Activated T-cell treated with anti-CD3 and anti-CD28 coated beads for 24 hours (primary cell): ENCODE data around the gene MSH3.

Experiments used
- DNase-seq: peaks from one replicate; pipeline ENCODE4 v3.0.0-alpha.2; 2020; ENCODE audit warnings: low read depth

Gene MSH3

DNA sequence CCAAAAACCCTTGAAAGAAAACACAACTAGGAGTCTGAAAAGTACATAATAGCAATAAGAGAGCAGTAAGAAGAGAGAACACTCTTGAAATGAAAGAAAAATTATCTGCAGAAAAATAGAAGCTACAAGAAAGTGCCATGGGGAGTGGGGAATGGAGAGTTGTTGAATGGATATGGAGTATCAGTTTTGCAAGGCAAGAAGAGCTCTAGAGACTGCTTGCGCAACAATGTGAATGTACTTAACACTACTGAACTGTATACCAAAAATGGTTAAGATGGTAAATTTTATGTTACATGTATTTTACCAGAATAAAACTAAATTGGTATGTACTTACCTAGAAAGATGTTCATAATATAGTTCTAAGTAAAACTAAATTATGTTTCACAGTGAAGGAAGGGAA, 251.0 kb downstream of the MSH3 start:
- no peak for DNase-seq

DNA sequence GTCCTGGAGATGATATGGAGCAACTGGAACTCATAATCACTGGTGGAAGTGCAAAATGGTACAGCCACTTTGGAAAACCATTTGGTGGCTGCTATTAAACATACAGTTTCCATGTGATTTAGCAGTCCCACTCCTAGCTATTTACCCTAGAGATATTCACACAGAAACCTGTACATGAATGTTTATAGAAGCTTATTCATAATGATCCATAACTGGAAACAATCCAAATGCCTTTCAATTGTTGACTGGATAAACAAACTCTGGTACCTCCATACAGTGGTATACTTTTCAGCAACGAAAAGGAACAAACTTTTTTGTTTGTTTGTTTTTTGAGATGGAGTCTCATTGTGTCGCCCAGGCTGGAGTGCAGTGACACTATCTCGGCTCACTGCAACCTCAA, 258.0 kb downstream of the MSH3 start:
- no peak for DNase-seq

DNA sequence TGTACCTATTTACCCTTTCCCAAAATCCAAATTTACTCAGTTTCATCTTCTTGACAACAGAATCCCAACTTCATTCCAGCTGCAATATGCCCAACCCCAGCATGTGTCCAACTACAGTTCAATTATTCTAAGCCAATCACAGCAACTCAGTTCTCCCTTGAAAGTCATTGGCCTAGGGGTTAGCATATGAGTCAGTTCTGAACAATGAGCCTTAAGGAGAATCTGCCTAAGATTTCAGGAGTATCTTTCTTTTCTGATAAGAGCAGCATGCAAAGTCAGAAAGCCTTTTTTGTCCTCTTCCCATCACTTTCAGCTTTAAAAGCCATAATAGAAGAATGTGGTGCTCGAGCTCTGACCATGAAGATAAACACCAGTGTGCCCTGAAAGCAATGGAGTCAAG, 261.3 kb downstream of the MSH3 start:
- no peak for DNase-seq

DNA sequence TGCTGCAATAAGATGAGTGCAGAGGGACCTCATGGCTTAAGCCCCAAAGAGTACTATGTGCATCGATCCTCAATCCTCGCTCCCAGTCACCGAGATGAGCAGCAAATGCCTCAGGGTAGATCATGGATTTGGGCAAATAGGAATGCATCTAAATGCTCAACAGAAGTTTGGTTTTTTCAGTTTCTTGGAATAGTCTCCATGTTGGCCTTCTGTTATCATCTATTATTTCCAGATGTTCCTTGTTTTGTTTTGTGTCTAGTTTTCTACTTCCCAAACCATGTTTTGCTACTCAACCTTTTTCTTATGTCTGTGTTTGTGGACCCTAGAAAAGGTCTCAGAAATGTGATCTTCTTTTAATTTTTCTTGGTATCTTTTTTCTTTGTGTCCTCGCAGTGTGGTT, 262.2 kb downstream of the MSH3 start:
- DNase-seq = no peak

DNA sequence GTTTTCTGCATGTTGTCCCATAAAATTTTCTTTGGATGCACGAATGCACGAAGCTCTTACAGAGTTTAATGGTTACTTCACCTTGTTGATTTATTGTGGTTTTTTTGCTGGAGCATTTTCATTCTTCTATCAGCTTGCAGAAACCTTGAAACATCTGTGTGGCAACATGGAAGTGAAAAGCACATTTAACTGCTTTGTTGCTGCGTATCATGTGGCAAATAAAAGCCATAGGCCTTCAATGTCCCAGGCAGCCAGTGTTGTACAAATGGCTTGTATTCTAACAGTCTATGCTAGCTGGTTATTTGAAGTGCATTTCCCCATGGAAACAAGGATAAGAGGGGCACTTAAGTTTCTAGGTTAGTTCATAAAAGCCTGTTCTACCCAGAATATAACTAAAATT, 263.2 kb downstream of the MSH3 start:
- no peak for DNase-seq

DNA sequence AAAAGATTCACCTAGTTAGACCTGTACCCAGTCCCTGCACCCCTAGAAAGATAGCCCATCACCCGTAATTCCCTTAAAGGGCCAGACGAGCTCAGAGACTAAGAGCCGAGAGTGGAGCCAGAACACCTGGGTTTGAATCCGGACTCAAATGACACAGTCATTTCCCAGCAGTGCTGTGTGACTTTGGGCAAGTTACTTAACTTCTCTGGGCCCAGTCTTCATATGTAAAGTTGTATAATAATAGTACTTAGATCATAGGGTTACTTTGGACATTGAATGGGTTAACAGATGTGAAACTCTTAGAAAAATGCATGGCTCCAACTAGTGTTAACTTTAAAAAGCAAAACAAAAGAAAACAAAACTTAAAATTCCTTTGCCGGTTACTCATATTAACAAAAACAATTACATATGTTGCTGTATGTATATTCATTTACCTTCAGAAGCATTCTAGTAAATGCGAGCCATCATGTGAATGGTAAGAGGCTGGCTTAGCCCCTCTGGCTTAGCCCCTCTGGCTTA, 265.3 kb downstream of the MSH3 start:
- DNase-seq = no peak

DNA sequence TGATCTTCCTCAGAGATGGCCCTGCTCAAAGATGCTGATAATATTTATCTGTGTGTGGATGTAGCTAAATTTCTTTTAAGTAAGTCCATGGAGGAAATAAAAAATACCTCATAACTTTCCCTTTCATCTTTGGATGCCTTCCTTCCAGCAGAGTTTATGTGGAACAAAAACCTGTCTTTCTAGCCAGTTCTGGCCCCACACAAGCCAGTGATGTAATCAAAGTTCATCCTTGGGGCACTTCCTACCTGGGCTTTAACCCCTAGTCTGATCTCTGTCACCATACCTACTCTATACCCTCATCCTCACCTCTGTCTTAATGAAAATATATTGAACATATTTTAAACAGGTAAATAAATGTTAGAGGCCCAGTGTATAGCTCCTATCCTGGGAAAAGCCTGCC, 265.9 kb downstream of the MSH3 start:
- no peak for DNase-seq

DNA sequence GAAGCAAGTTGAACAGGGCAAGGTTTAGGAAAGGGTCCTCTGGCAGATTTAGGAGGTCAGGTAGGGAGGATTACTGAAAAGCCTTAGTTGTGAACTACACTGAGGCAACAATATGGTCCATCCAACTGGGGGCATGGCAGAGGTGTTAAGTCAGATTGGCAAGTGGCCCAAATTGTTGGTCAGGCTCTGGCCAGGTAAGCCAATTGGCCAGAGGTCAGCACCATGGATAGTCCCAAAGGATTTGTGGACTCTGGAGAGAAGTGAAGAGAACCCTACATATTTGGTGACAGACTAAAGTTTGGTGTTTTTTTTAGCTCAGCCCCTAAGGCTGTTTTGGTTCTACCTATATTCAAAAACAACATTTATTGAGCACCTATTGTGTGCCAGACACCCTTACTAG, 266.6 kb downstream of the MSH3 start:
- no peak for DNase-seq

DNA sequence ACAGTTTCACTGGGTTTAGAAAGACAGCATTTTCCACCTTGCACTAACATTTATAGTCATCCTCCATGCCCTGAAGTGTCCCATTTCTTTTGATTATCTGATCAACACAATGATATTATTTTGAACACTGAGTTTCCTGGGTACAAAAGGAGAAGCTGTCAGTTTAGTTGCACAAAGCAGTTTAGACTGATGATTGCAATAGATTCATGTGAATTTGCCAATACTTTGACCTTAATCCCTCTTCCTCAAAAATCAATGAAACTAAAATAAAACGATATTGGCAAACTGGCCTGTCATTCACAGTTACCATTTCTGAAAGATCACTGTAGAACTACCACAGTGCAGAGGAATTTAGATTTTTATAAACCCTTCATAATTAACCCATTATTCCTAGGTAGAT, 271.5 kb downstream of the MSH3 start:
- no peak for DNase-seq
